HG03442 (cell line): Measurements from ENCODE around the gene PKP1.

Experiments
- ATAC-seq: cut with Tn5 transposase; IDR thresholded peaks from one replicate; pipeline ENCODE4 v1.9.1; 2021; ENCODE audit warnings: mild to moderate bottlenecking, moderate library complexity; ENCODE audit not compliant: unreplicated experiment

PKP1 gene

GRCh38 chr1:201259476-201260235 lies 23.6 kb upstream of the PKP1 start:
- no peak for ATAC-seq

DNA sequence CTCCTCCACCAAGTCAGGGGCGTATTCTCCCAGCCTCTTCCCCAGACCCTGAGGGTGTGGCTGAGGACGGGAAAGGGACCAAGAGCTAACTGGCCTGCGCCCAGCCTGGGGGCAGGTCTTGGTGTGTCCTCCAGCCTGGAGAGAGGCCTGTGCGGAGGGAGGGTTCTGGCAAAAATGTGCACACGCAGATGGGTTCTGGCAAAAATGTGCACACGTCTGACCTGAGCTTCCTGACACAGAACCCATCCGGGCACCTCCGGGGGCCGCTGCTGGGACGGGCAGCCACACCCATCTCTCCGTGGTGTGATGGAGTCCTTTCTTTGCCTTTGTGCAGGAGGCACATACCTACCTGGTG lies 23.1 kb upstream of the PKP1 start:
- ATAC-seq = no peak

DNA sequence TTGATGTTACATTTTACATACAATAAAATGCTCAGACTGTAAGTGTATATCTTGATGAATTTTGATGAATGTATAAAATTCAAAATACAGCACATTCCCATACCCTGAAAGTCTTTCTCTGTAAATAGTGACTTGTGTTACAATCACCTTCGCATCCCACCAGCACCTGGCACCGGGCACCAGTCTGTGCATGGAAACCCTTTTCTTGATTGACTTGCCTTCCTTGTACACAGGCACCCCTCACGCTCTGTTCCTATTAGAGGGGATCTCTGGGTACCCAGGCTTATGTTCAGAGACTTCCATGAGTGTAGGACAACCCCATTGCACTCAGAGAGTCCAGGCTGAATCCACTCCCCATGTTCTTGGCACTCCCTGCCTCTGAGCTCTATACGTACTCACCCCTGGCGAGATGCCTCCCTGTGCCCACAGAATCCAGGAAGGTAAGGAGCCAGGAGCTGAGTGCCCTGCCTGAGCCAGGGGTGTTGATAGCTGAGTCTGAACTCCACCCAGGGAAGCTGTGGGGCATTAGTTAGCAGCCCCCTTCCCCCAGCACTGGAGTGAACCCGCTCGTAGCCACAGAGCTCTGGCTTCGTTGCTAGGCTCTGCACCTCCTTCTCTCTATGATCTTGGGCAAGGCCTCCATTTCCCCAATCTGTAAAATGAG lies 22.5 kb upstream of the PKP1 start:
- no peak for ATAC-seq

DNA sequence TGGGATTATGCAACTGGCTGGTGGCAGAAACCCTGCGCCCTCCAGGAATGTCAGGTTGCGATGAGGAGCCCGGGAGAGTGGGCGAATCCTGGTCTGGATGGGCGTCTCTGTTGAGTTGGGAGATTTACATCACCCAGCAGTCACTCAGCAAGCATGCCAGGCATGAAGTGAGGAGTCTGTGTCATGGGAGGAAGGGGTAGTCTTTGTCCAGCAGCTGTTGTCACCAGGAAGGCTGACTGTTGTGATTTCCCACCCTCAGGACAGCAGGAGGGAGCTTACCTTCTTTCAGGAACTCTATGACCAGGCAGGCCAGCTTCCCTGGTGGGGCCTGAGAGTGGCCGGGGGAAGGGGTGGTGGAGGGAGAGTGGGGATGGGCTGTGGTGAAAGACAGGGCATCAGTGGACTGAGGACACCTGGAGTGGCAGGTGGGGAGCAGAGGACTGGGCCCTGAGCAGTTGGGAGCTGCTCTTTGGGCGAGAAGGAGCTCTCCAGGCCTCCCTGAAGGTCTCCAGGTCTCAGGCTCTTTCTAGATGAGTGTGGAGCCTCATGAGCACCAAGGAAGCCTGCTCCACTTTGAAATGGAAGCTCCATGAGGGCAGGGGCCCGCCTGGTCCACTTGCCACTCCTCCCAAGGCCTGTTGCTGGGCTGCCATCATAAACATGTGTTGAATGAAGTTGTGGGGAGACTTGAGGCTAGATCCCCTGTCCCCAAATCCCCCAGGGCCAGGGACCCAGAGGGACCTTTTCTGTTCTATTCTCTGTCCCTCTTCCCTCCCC lies 21.3 kb upstream of the PKP1 start:
- no peak for ATAC-seq

GRCh38 chr1:201262963-201263608 lies 20.2 kb upstream of the PKP1 start:
- ATAC-seq = no peak

- ATAC-seq = no peak
These were observed 19.2 kb upstream of the PKP1 start for GRCh38 chr1:201264072-201264471.

DNA sequence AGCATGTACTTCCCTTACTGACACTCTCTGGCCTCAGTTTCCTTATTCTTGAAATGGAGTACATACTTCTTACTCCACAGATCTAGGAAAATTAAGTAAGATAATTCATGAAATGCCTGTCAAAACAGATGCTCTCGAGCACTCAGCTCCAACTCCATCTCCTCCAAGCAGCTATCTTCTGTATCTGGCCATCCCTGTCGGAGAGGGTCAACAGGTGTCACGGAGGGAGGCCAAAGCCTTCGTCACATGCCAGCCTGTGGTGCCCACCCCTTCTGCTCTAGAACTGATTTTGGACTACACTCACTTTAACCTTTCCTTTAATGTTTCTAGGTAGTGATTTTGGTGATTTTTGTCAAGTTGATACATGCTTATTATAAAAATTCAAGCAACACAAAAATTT lies 18.8 kb upstream of the PKP1 start:
- no peak for ATAC-seq

GRCh38 chr1:201265756-201266155 lies 17.6 kb upstream of the PKP1 start:
- no peak for ATAC-seq

GRCh38 chr1:201266276-201266675 lies 17.0 kb upstream of the PKP1 start:
- ATAC-seq = no peak

- no peak for ATAC-seq
These were observed 16.5 kb upstream of the PKP1 start for GRCh38 chr1:201266774-201267173.

- no peak for ATAC-seq
These were observed 15.7 kb upstream of the PKP1 start for GRCh38 chr1:201267481-201268229.

DNA sequence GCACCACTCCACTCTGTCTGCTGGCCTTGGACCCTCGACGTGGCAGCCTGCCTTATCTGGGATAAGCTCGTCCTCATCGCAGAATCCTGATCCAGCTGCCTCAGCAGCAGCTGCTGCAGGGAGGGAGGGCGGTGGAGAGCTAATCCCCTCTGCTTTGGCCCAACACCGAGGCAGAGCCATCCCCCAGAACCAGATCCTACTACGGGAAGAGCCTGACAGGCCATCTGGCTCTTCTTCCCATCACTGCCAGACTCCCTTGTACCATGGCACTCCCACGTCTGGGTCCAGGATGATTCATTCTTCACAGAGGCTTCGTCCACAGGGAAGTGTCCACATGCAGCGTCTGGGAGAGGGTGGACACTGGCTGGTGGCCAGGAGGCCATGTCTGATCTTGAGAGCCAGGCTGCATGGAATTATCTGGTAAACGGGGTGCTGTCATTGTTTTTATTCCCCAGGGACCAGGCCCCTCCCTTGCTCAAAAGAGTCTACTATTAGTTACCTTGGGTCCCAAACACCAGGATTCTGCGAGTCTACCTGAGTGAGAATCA lies 14.6 kb upstream of the PKP1 start:
- ATAC-seq = no peak

DNA sequence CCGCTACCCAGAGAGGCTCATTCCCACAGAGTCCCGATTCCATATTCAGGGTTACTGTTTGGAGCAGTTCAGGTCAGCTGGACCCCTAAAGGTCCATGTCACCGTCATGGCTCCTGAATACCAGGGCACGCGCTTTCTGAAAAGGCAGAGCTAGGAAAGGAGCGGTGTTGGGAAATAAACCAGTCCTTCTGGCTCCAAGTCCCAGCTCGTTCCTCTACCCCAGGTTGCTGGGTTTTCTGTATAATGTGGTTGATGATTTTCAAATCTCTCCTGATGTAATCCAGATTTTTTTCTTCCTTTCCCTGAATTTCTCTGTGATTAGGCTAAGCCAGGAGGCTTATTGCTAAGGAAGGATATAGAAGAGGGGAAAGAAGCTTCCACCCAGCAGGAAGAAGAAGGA lies 14.0 kb upstream of the PKP1 start:
- no peak for ATAC-seq

GRCh38 chr1:201269900-201270410 lies 13.4 kb upstream of the PKP1 start:
- no peak for ATAC-seq

DNA sequence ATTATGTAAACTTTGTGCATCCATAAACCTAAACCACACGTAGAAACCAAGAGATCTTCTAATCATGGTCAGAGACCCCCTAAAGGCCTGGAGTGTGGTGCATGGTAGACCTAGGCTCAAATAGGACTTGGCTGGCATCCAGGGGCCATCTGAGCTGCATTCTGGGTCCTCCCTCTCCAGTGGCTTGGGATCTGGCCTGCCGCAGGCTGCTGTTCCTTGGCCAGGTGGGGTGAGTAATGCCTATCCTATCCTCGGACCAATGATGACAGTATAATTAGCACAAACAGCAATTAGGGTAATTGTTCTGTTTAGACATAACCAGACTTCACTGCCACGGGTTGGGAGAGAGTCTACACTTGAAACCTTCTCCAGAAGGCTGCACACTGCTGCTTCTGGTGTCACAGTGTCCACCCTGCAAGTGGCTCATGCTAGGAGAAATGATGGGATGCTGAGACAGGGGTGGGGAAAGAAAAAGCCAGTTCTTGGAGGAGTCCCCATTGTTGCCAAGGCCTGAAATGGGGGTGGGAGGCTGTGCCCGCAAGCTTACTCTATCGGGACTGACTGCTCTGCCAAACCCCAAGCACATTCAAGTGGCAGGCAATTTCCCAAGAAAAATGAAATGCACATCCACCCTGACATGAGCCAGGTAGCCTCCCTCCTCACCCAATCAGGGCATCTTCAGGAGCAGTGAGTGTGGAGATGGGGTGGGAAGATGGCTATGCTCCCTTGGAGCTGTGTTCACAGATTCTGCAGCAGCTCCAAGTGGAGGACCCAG lies 12.5 kb upstream of the PKP1 start:
- ATAC-seq = no peak

GRCh38 chr1:201272799-201273198 lies 10.5 kb upstream of the PKP1 start:
- ATAC-seq = no peak

GRCh38 chr1:201274616-201275252 lies 8.6 kb upstream of the PKP1 start:
- no peak for ATAC-seq

GRCh38 chr1:201275253-201275666 lies 8.0 kb upstream of the PKP1 start:
- ATAC-seq = no peak

GRCh38 chr1:201276891-201277290 lies 6.4 kb upstream of the PKP1 start:
- no peak for ATAC-seq
